ENCODE measurements around the gene ETFA. TPM values are rescaled to one million over a fixed set of nuclear protein-coding genes. Genes with fewer than 3 reads are reported as not detected.

The ETFA gene
- total RNA-seq, 2 experiments from 2014 or later = 108 to 111 TPM

DNA sequence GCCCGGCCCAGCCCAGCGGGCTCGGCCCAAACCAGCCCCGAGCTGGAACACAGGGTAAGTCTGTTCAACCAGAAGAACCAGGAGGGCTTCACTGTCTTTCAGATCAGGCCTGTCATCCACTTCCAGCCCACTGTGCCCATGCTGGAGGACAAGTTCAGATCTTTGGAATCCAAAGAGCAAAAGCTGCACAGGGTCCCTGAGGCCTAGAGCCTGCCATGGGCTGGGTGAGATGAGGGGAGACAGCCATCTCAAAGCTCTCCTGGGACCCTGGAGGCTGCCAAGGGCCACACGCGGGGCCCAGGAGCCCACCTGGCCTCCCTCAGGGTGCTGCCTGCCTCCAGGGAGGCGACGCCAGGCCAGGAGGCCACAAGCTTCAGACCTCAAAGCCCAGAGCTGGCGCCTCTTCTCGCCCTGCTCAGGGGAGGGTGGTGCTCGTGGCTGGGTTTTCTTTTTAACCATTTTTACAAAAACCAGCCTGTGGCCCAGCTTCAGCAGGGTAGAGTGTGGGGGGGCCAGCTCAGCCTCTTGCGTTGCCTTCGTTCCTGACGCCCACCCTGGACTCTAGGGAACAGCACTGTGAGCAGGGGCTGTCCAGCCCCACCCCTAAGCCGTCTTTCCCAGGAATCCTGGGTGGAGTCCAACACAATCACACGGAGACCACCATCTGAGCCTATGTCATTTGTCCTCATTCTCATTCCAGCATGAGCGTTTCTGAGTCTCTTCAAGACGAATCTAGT is 107.0 kb downstream of the ETFA start:
- Mint-ChIP-seq H3K36me3 (ENCODE audit: low read depth) (no peaks in the 10 kb centered on the region), H3K27ac (no peak overlapping the region), H3K4me3 (no peak overlapping the region), H3K9me3 (ENCODE audit: insufficient read depth) (no peaks in the 10 kb centered on the region), H3K4me1 (ENCODE audit: low read depth) (no peaks in the 10 kb centered on the region), H3K27me3 (ENCODE audit: low read depth) (no peaks in the 10 kb centered on the region)
- ChIA-PET POLR2A (interaction anchor here (0.6 kb wide), 1 partner anchor 60 kb away, joined by 3 read pairs; no protein-coding TSS in a partner anchor), CTCF (no interaction called here)
- no peak for DNase-seq
- ATAC-seq = no peak

GRCh38 chr15:76203346-76204108 is 107.7 kb downstream of the ETFA start:
- no peaks in the 10 kb centered on the region for H3K27me3 Mint-ChIP-seq (ENCODE audit: low read depth)
- ChIA-PET POLR2A (no interaction called here), CTCF (no interaction called here)
- H3K9me3 Mint-ChIP-seq (ENCODE audit: insufficient read depth) = no peaks in the 10 kb centered on the region
- H3K4me1 Mint-ChIP-seq (ENCODE audit: low read depth) = no peaks in the 10 kb centered on the region
- no peak overlapping the region for H3K4me3 Mint-ChIP-seq
- H3K27ac Mint-ChIP-seq = no peak overlapping the region
- DNase-seq (no peak), ATAC-seq (no peak)
- H3K36me3 Mint-ChIP-seq (ENCODE audit: low read depth) = no peaks in the 10 kb centered on the region

GRCh38 chr15:76201536-76202255 is 109.6 kb downstream of the ETFA start:
- H3K27ac Mint-ChIP-seq = no peak overlapping the region
- H3K9me3 Mint-ChIP-seq (ENCODE audit: insufficient read depth) = no peaks in the 10 kb centered on the region
- H3K36me3 Mint-ChIP-seq (ENCODE audit: low read depth) = no peaks in the 10 kb centered on the region
- ChIA-PET POLR2A (no interaction called here), CTCF (interaction anchor here (2.0 kb wide), 1 partner anchor 10 kb away, joined by 7 read pairs; no protein-coding TSS in a partner anchor)
- H3K4me3 Mint-ChIP-seq = no peak overlapping the region
- H3K27me3 Mint-ChIP-seq (ENCODE audit: low read depth) = no peaks in the 10 kb centered on the region
- no peak for ATAC-seq
- no peaks in the 10 kb centered on the region for H3K4me1 Mint-ChIP-seq (ENCODE audit: low read depth)
- no peak for DNase-seq

- Mint-ChIP-seq H3K27ac (no peak overlapping the region), H3K4me3 (no peak overlapping the region), H3K9me3 (ENCODE audit: insufficient read depth) (no peaks in the 10 kb centered on the region), H3K27me3 (ENCODE audit: low read depth) (no peaks in the 10 kb centered on the region), H3K4me1 (ENCODE audit: low read depth) (no peaks in the 10 kb centered on the region), H3K36me3 (ENCODE audit: low read depth) (no peaks in the 10 kb centered on the region)
- POLR2A ChIA-PET = no interaction called here
- CTCF ChIA-PET = interaction anchor here (2.0 kb wide), 1 partner anchor 9 kb away, joined by 7 read pairs; no protein-coding TSS in a partner anchor
- ATAC-seq = no peak
- no peak for DNase-seq
Measured at GRCh38 chr15:76200641-76201105, 110.6 kb downstream of the ETFA start.

DNA sequence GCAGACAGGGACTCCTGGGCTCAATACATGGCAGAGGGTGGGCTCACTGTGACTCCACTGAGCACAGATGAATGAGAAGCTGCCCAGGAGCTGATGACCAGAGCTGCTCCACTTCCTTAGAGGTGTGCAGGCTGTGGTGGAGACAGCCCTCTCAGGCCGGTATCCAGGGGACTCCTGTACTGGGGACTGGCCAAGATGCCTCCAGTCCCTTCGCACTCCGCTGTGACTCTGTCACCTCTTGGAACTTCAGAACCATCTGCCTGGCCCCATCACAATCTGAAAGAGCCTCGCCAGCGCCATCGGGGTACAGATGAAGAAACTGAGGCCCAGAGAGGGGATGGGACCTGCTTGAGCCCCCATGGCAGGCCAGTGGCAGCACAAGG is 111.2 kb downstream of the ETFA start:
- CTCF ChIA-PET = interaction anchor here (2.0 kb wide), 1 partner anchor 9 kb away, joined by 7 read pairs; no protein-coding TSS in a partner anchor

DNA sequence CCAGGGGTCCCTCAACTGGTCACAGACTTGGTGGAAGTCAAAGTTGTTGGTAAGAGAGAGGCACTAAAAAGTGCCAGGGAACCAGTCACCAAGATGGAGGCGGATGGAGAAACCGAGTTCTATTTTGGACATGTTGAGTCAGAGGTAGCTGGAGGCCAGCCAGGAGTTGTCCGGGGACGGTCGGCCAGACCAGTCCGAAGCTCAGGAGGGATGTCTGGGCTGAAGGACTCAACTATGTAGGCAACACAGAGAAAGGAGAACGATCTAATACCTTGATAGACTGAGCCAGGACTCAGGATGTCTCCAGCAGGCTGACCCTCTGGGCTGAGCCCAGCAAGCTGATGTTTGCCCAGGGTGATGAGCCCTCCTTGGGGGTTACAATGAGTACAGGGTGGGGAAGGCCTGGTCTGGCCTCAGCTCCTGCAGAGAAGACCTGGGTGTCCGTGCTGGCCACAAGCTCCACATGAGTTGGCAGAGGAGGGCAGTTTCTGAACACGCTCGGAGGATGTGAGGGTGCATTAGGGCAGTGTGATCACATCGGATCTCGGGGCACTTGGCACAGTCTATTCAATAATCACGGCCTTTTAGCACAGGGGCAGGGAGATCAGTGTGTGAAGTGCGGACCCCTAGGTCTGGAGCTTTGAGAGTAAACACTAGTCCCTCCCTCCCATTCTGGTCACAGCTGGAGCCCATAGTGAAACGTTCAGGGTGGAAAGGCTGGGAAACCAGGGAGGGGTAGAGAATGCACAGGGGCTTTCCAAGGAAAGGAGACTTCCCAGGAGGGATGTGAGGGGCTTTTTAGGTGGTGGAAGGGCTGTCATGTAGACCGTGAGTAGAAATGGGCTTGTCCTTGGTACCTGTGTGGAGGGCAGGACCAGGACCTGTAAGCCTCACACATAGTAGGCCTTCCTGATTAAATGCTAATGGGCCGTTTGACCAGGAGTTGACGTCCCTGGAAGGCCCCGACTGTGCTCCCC is 111.9 kb downstream of the ETFA start:
- Mint-ChIP-seq H3K36me3 (ENCODE audit: low read depth) (no peaks in the 10 kb centered on the region), H3K27ac (no peak overlapping the region), H3K27me3 (ENCODE audit: low read depth) (peaks cover under 1% of the 10 kb centered on the region), H3K4me3 (no peak overlapping the region), H3K9me3 (ENCODE audit: insufficient read depth) (no peaks in the 10 kb centered on the region), H3K4me1 (ENCODE audit: low read depth) (no peaks in the 10 kb centered on the region)
- ATAC-seq = no peak
- ChIA-PET POLR2A (no interaction called here), CTCF (interaction anchor here (2.0 kb wide), 1 partner anchor 8 kb away, joined by 7 read pairs; no protein-coding TSS in a partner anchor)
- DNase-seq = no peak

More for the DNA sequence above, 111.2 kb downstream of the ETFA start:
- Mint-ChIP-seq H3K4me3 (no peak overlapping the region), H3K27ac (no peak overlapping the region), H3K9me3 (ENCODE audit: insufficient read depth) (no peaks in the 10 kb centered on the region), H3K27me3 (ENCODE audit: low read depth) (no peaks in the 10 kb centered on the region), H3K4me1 (ENCODE audit: low read depth) (no peaks in the 10 kb centered on the region), H3K36me3 (ENCODE audit: low read depth) (no peaks in the 10 kb centered on the region)
- no peak for DNase-seq
- POLR2A ChIA-PET = no interaction called here
- no peak for ATAC-seq

GRCh38 chr15:76198456-76199105 is 112.7 kb downstream of the ETFA start:
- DNase-seq (no peak), ATAC-seq (no peak)
- no peak overlapping the region for H3K27ac Mint-ChIP-seq
- no peaks in the 10 kb centered on the region for H3K36me3 Mint-ChIP-seq (ENCODE audit: low read depth)
- no peak overlapping the region for H3K4me3 Mint-ChIP-seq
- H3K4me1 Mint-ChIP-seq (ENCODE audit: low read depth) = no peaks in the 10 kb centered on the region
- peaks cover 3% of the 10 kb centered on the region for H3K27me3 Mint-ChIP-seq (ENCODE audit: low read depth)
- CTCF ChIA-PET = no interaction called here
- no peaks in the 10 kb centered on the region for H3K9me3 Mint-ChIP-seq (ENCODE audit: insufficient read depth)
- POLR2A ChIA-PET = no interaction called here

DNA sequence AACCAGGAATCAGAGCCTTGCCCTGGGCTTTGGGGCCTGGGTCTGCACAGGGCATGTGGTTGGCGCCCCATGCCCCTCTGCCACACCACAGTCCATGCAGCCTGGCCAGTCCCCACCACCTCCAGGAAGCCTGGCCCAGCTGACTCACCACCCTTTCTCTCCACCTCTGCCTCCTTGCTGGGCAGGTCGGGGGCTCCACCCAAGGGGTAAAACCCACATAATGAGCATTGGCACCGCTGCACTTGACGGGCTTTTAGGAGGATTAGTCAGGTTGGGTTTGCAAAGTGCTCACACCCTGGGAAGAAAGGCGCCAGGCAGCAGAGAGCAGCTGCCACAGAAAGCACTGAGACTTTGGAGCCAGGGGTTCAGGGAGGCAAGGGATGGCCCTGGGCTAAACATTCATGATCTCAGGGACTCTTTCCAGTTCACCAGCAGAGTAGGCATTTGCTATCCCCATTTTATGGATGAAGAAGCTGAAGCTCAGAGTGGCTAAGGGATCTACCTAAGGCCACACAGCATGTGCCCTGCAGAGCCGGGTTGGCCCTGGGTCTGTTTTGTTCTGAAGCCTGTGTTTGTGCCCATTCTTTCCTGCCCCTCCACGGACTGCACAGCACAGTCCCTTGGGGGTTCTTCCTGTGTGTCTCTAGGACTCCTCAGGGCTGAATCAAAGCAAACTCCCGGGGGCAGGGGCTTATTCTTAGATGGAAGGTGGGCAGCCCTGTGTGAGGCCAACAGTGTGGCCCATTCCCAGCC is 113.4 kb downstream of the ETFA start:
- CTCF ChIA-PET = interaction anchor here (1.1 kb wide), 1 partner anchor 136 kb away, joined by 3 read pairs; no protein-coding TSS in a partner anchor
- POLR2A ChIA-PET = no interaction called here
- DNase-seq (no peak), ATAC-seq (no peak)
- Mint-ChIP-seq H3K9me3 (ENCODE audit: insufficient read depth) (no peaks in the 10 kb centered on the region), H3K4me3 (no peak overlapping the region), H3K27me3 (ENCODE audit: low read depth) (peaks cover 3% of the 10 kb centered on the region), H3K4me1 (ENCODE audit: low read depth) (no peaks in the 10 kb centered on the region), H3K27ac (no peak overlapping the region), H3K36me3 (ENCODE audit: low read depth) (no peaks in the 10 kb centered on the region)

GRCh38 chr15:76196269-76197231 is 114.7 kb downstream of the ETFA start:
- ATAC-seq (no peak), DNase-seq (no peak)
- H3K9me3 Mint-ChIP-seq (ENCODE audit: insufficient read depth) = no peaks in the 10 kb centered on the region
- ChIA-PET POLR2A (no interaction called here), CTCF (interaction anchor here (0.8 to 1.1 kb wide), 3 partner anchors 21 to 137 kb away, joined by 3 read pairs; no protein-coding TSS in a partner anchor)
- H3K36me3 Mint-ChIP-seq (ENCODE audit: low read depth) = no peaks in the 10 kb centered on the region
- H3K4me3 Mint-ChIP-seq = no peak overlapping the region
- no peak overlapping the region for H3K27ac Mint-ChIP-seq
- H3K4me1 Mint-ChIP-seq (ENCODE audit: low read depth) = peaks cover under 1% of the 10 kb centered on the region
- peaks cover 3% of the 10 kb centered on the region for H3K27me3 Mint-ChIP-seq (ENCODE audit: low read depth)

All from activated CD8-positive, alpha-beta T cell treated with anti-CD3 and anti-CD28 coated beads, Interleukin-2, amount 10 ng/mL, durations not matched to agents 7 days and 5 days (primary cell).